Smooth muscle cell (in vitro differentiated cells): ENCODE data around the gene ZBTB7A. TPM values are rescaled to one million over a fixed set of nuclear protein-coding genes. Genes with fewer than 3 reads are reported as not detected.

Experiments
- DNase-seq: peaks from one replicate; lab custom pipeline; 2025; ENCODE audit not compliant: unreplicated experiment; lab: John Stamatoyannopoulos, UW
- H2AFZ ChIP-seq: fragments of 200-600 bp; sonication (generic); 2 replicates; pipeline ENCODE4 v1.6.0; 2016; ENCODE audit warnings: antibody characterized with exemption, low read depth, mild to moderate bottlenecking
- H3F3A ChIP-seq: fragments of 200-600 bp; sonication (generic); 2 replicates; pipeline ENCODE4 v1.6.0; 2017; ENCODE audit warnings: antibody characterized with exemption, low read depth
- H3K27ac ChIP-seq: fragments of 200-600 bp; sonication (generic); 2 replicates; pipeline ENCODE4 v1.5.1; 2016; ENCODE audit warnings: low read depth, mild to moderate bottlenecking
- H3K27me3 ChIP-seq: fragments of 200-600 bp; sonication (generic); 2 replicates; pipeline ENCODE4 v1.6.1; 2016; ENCODE audit warnings: low read depth, mild to moderate bottlenecking
- H3K36me3 ChIP-seq: fragments of 200-600 bp; sonication (generic); 2 replicates; pipeline ENCODE4 v1.5.1; 2016; ENCODE audit warnings: low read depth
- H3K4me1 ChIP-seq: fragments of 200-600 bp; sonication (generic); 2 replicates; pipeline ENCODE4 v1.5.1; 2016; ENCODE audit warnings: low read depth
- H3K4me2 ChIP-seq: fragments of 200-600 bp; sonication (generic); 2 replicates; pipeline ENCODE4 v1.6.0; 2016; ENCODE audit warnings: mild to moderate bottlenecking
- H3K4me3 ChIP-seq: fragments of 200-600 bp; sonication (generic); 2 replicates; pipeline ENCODE4 v1.5.1; 2016; ENCODE audit warnings: mild to moderate bottlenecking
- H3K79me2 ChIP-seq: fragments of 200-600 bp; sonication (generic); 2 replicates; pipeline ENCODE4 v1.6.0; 2016; ENCODE audit warnings: low read depth, mild to moderate bottlenecking
- H3K9ac ChIP-seq: fragments of 200-600 bp; sonication (generic); 2 replicates; pipeline ENCODE4 v1.6.0; 2016; ENCODE audit warnings: low read depth
- H3K9me3 ChIP-seq: fragments of 200-600 bp; sonication (generic); replicated peaks from 2 replicates; pipeline ENCODE4 v1.5.1; 2016; ENCODE audit warnings: low read depth
- H4K20me1 ChIP-seq: fragments of 200-600 bp; sonication (generic); 2 replicates; pipeline ENCODE4 v1.6.0; 2016; ENCODE audit warnings: low read depth
- CTCF ChIP-seq: fragments of 200-600 bp; sonication (generic); IDR thresholded peaks from 2 replicates; pipeline ENCODE4 v1.5.1; 2017; ENCODE audit warnings: borderline replicate concordance, mild to moderate bottlenecking, antibody characterized with exemption; ENCODE audit not compliant: insufficient read depth, poor library complexity, severe bottlenecking
- WGBS: methylation state at CpG from one replicate; pipeline ENCODE4 v1.1.7; 2016; ENCODE audit warnings: low lambda C conversion rate; 5-methylcytosine and 5-hydroxymethylcytosine counted together
- polyA plus RNA-seq: library from polyadenylated mRNA; unstranded; fragments of >200 nt; fragmentation: Nextera tagmentation; extraction: Ambion mirVana; gene quantifications from 2 replicates; pipeline ENCODE4 v1.2.1, GENCODE V29; 2016
- total RNA-seq: library from RNA; depleted of rRNA; stranded (reverse); fragments of >200 nt; gene quantifications from 2 replicates; pipeline ENCODE4 v1.2.3, GENCODE V29; 2014

The ZBTB7A gene
- total and polyA plus RNA-seq, 2 experiments from 2014 or later: 13.3 to 36.0 TPM

- H3K4me3 ChIP-seq: peak overlapping the region; percentile 92
- no peaks in the 10 kb centered on the region for H3K9me3 ChIP-seq
- peaks cover 60% of the 10 kb centered on the region for H3K79me2 ChIP-seq
- peaks cover 59% of the 10 kb centered on the region for H4K20me1 ChIP-seq
- no peak overlapping the region for H2AFZ ChIP-seq
- TF ChIP-seq CTCF: no peak
- 4% methylated on average over 24 of the region's 24 CpGs for WGBS
- H3K27me3 ChIP-seq: no peaks in the 10 kb centered on the region
- peak overlapping the region; percentile 84 for H3K27ac ChIP-seq
- H3K4me1 ChIP-seq: peaks cover 22% of the 10 kb centered on the region
- H3K36me3 ChIP-seq: no peaks in the 10 kb centered on the region
- peak overlapping the region; percentile 90 for H3K4me2 ChIP-seq
- peak overlapping the region; percentile 93 for H3K9ac ChIP-seq
- no peaks in the 10 kb centered on the region for H3F3A ChIP-seq
- no peak for DNase-seq
Observed at GRCh38 chr19:4064149-4064495, 2.6 kb downstream of the ZBTB7A start.

DNA sequence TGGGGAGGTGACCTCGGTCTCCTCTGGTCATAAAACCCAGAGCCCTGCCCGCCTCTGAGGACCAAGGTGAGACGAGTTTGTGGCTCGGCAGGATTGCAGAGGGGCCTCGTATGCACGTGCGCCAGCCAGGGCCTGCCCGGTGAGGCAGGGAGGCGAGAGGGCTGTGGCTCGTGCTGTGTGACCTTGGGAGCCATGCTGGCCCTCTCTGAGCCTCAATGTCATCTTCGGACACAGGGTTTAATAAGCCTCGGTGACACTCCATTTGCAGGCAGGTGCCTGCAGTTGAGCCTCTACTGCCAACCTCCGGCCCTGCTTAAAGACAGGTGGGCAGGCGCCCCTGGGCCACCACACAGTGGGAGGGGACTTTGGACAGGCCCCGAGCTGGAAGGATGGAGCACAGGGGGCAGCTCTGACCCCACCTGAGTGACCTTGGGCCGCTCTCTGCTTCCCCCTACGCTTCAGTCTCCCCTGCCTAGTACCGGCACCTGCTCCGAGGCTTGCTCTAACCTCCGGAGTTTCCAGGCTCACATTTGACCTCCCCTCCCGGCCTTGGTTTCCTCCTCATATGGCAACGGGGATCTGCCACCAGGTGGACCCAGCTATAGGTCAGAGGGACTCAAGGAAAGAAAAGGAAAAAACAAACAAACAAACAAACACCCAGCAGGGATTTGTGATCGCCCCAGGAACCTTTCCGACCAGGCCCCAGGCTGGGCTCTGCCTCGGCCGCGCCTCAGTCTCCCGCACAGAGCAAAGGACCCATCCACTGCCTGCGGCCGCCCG, 3.1 kb downstream of the ZBTB7A start:
- Histone ChIP-seq H3K79me2 (peaks cover 66% of the 10 kb centered on the region), H3K9me3 (no peaks in the 10 kb centered on the region), H3K4me2 (peak overlapping the region; percentile 90), H3K9ac (peak overlapping the region; percentile 93), H3K4me3 (peak overlapping the region; percentile 92), H2AFZ (no peak overlapping the region), H3K36me3 (no peaks in the 10 kb centered on the region), H3K4me1 (peaks cover 27% of the 10 kb centered on the region), H3F3A (no peaks in the 10 kb centered on the region), H3K27me3 (no peaks in the 10 kb centered on the region), H3K27ac (peak overlapping the region; percentile 84), H4K20me1 (peaks cover 65% of the 10 kb centered on the region)
- 47% methylated on average over 31 of the region's 31 CpGs for WGBS
- TF ChIP-seq CTCF: no peak
- DNase-seq: no peak

GRCh38 chr19:4062419-4063368, 4.0 kb downstream of the ZBTB7A start:
- H3F3A ChIP-seq: peaks cover 5% of the 10 kb centered on the region
- H3K4me1 ChIP-seq: peaks cover 22% of the 10 kb centered on the region
- TF ChIP-seq CTCF: no peak
- H2AFZ ChIP-seq: no peak overlapping the region
- 78% methylated on average over 28 of the region's 30 CpGs for WGBS
- no peak for DNase-seq
- peak overlapping the region; percentile 90 for H3K4me2 ChIP-seq
- no peaks in the 10 kb centered on the region for H3K36me3 ChIP-seq
- peaks cover 73% of the 10 kb centered on the region for H4K20me1 ChIP-seq
- no peaks in the 10 kb centered on the region for H3K9me3 ChIP-seq
- H3K27me3 ChIP-seq: no peaks in the 10 kb centered on the region
- H3K4me3 ChIP-seq: peak overlapping the region; percentile 92
- peaks cover 74% of the 10 kb centered on the region for H3K79me2 ChIP-seq
- peak overlapping the region; percentile 35 for H3K27ac ChIP-seq
- H3K9ac ChIP-seq: no peak overlapping the region
